ENCODE results near the gene CXCR1. TPM values are rescaled to one million over a fixed set of nuclear protein-coding genes. Genes with fewer than 3 reads are reported as not detected.

Gene CXCR1
- total RNA-seq, 2 experiments from 2014 or later, result 0.08 TPM; not detected in 1

GRCh38 chr2:218162814-218163213 lies 3.9 kb downstream of the CXCR1 start:
- no peak overlapping the region for H3K4me3 ChIP-seq (ENCODE audit: low read length)
- H3K9me3 Mint-ChIP-seq, result no peaks in the 10 kb centered on the region
- TF ChIP-seq, protein P1, sequence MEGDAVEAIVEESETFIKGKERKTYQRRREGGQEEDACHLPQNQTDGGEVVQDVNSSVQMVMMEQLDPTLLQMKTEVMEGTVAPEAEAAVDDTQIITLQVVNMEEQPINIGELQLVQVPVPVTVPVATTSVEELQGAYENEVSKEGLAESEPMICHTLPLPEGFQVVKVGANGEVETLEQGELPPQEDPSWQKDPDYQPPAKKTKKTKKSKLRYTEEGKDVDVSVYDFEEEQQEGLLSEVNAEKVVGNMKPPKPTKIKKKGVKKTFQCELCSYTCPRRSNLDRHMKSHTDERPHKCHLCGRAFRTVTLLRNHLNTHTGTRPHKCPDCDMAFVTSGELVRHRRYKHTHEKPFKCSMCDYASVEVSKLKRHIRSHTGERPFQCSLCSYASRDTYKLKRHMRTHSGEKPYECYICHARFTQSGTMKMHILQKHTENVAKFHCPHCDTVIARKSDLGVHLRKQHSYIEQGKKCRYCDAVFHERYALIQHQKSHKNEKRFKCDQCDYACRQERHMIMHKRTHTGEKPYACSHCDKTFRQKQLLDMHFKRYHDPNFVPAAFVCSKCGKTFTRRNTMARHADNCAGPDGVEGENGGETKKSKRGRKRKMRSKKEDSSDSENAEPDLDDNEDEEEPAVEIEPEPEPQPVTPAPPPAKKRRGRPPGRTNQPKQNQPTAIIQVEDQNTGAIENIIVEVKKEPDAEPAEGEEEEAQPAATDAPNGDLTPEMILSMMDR (IDR thresholded peaks at IDR 0.05), result no peak
- no peaks in the 10 kb centered on the region for H3K36me3 ChIP-seq (ENCODE audit: insufficient read depth, low read length)
- ATAC-seq (ENCODE audit: poor library complexity), result no peak
- peaks cover 19% of the 10 kb centered on the region for H3K4me1 Mint-ChIP-seq (ENCODE audit: low read depth)
- no peak overlapping the region for H3K27ac Mint-ChIP-seq
- DNase-seq, result no peak
- no peak overlapping the region for H3K27ac ChIP-seq (ENCODE audit: low read depth in 1 of 2, low read length in 2 of 2)
- H3K9me3 ChIP-seq (ENCODE audit: control insufficient read depth in 1 of 2, insufficient read depth in 1 of 2, low read length in 2 of 2), result no peaks in the 10 kb centered on the region
- ChIA-PET POLR2A (no interaction called here), CTCF (no interaction called here)
- H3K27me3 ChIP-seq (ENCODE audit: control insufficient read depth in 1 of 2, insufficient read depth in 2 of 2, low read length in 2 of 2), result no peaks in the 10 kb centered on the region
- intact Hi-C loops (cut with DNase I, micrococcal nuclease), result no loop called here
- peaks cover 16% of the 10 kb centered on the region for H3K4me1 ChIP-seq (ENCODE audit: insufficient read depth, low read length)
- H3K27me3 Mint-ChIP-seq, result no peaks in the 10 kb centered on the region
- no peaks in the 10 kb centered on the region for H3K36me3 Mint-ChIP-seq (ENCODE audit: low read depth)
- no peak overlapping the region for H3K4me3 Mint-ChIP-seq

DNA sequence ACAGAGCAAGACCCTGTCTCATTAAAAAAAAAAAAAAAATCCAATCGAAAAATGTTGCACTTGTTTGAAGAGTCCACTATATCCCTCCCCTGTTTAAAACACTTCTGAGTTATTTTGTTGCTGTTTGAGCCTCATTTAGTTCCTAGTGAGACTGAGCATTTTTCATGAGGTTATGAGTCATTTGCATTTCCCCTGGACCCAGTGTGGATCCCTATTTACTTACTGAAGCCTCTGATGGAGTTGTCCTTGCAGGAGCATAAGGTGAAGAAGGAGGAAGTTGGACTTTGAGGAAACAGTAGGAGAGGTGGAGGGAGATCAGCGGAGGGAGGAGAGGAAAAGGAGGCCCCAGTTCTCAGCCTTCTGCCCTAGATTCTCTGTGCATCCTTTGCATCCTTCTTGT lies 5.1 kb downstream of the CXCR1 start:
- ChIA-PET POLR2A (no interaction called here), CTCF (no interaction called here)
- intact Hi-C loops (cut with DNase I, micrococcal nuclease), result no loop called here
- Histone ChIP-seq H3K27ac (ENCODE audit: low read depth in 1 of 2, low read length in 2 of 2) (no peak overlapping the region), H3K27me3 (ENCODE audit: control insufficient read depth in 1 of 2, insufficient read depth in 2 of 2, low read length in 2 of 2) (no peaks in the 10 kb centered on the region), H3K4me3 (ENCODE audit: low read length) (no peak overlapping the region), H3K36me3 (ENCODE audit: insufficient read depth, low read length) (no peaks in the 10 kb centered on the region), H3K4me1 (ENCODE audit: insufficient read depth, low read length) (peaks cover 4% of the 10 kb centered on the region), H3K9me3 (ENCODE audit: control insufficient read depth in 1 of 2, insufficient read depth in 1 of 2, low read length in 2 of 2) (no peaks in the 10 kb centered on the region)
- Mint-ChIP-seq H3K36me3 (ENCODE audit: low read depth) (no peaks in the 10 kb centered on the region), H3K27me3 (no peaks in the 10 kb centered on the region), H3K4me3 (no peak overlapping the region), H3K27ac (no peak overlapping the region), H3K9me3 (no peaks in the 10 kb centered on the region), H3K4me1 (ENCODE audit: low read depth) (peaks cover 8% of the 10 kb centered on the region)
- TF ChIP-seq, protein P1 (IDR thresholded peaks at IDR 0.05), result no peak
- no peak for ATAC-seq (ENCODE audit: poor library complexity)
- no peak for DNase-seq

DNA sequence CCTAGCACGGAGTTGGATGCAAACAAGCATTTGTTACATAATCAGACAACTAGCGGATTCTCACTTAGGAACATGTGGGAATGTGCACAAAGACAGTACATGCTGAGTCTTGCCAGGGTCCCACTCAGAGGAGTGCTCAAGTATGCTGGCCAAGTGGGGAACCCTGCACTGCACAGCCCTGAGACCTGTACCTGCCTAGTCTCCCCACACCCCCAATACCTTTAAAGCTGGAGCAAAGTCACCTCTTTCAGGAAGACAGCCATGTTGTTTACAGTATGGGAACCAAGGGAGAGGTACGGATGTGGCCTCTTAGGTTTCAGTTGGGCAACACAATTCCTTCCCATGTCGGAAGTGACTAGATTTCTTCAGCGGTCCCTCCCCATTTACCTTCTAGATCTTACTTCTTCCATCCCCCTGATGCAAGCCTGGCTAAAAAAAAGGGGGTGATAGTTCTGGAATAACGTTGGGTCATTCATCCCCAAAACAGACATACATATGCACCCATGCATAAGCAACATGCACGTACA lies 10.7 kb downstream of the CXCR1 start:
- H3K4me3 ChIP-seq (ENCODE audit: low read length), result no peak overlapping the region
- H3K9me3 ChIP-seq (ENCODE audit: control insufficient read depth in 1 of 2, insufficient read depth in 1 of 2, low read length in 2 of 2), result no peaks in the 10 kb centered on the region
- H3K27ac ChIP-seq (ENCODE audit: low read depth in 1 of 2, low read length in 2 of 2), result no peak overlapping the region
- Mint-ChIP-seq H3K36me3 (ENCODE audit: low read depth) (no peaks in the 10 kb centered on the region), H3K4me1 (ENCODE audit: low read depth) (no peaks in the 10 kb centered on the region), H3K27ac (no peak overlapping the region), H3K27me3 (no peaks in the 10 kb centered on the region), H3K4me3 (no peak overlapping the region), H3K9me3 (no peaks in the 10 kb centered on the region)
- H3K4me1 ChIP-seq (ENCODE audit: insufficient read depth, low read length), result no peaks in the 10 kb centered on the region
- H3K27me3 ChIP-seq (ENCODE audit: control insufficient read depth in 1 of 2, insufficient read depth in 2 of 2, low read length in 2 of 2), result no peaks in the 10 kb centered on the region
- ATAC-seq (ENCODE audit: poor library complexity) (no peak), DNase-seq (no peak)
- POLR2A ChIA-PET, result no interaction called here
- intact Hi-C loops (cut with DNase I, micrococcal nuclease), result no loop called here
- CTCF ChIA-PET, result no interaction called here
- H3K36me3 ChIP-seq (ENCODE audit: insufficient read depth, low read length), result no peaks in the 10 kb centered on the region
- TF ChIP-seq, protein P1 (IDR thresholded peaks at IDR 0.05), result no peak

Data from CD4-positive, alpha-beta T cell (primary cell).